Peyer's patch (tissue), 4 donors: ENCODE data around the gene LYST. TPM values are rescaled to one million over a fixed set of nuclear protein-coding genes. Genes with fewer than 3 reads are reported as not detected.

Source experiments
- DNase-seq, 3 donors: peaks; one replicate each; pipeline ENCODE4 v3.0.0-alpha.2; 2017 to 2019
- H3K27ac ChIP-seq, 4 donors: fragments of 200-600 bp; sonication (generic); one replicate each; pipeline ENCODE4 v1.5.1; 2016 to 2019
- H3K27me3 ChIP-seq, 2 donors: fragments of 200-600 bp; sonication (generic); one replicate each; pipeline ENCODE4 v1.5.1; 2019
- H3K36me3 ChIP-seq, 3 donors: fragments of 200-600 bp; sonication (generic); one replicate each; pipeline ENCODE4 v1.5.1; 2016 to 2019
- H3K4me1 ChIP-seq, 4 donors: fragments of 200-600 bp; sonication (generic); one replicate each; pipeline ENCODE4 v1.5.1; 2016 to 2019
- H3K4me3 ChIP-seq, 4 donors: fragments of 200-600 bp; sonication (generic); 1 replicate in 3 of 4; 2 replicates in 1 of 4; pipeline ENCODE4 v1.5.1; 2016 to 2019; ENCODE audit warnings: mild to moderate bottlenecking in 1 of 4
- H3K9me3 ChIP-seq, 4 donors: fragments of 200-600 bp; sonication (generic); one replicate each; pipeline ENCODE4 v1.5.1; 2016 to 2019; ENCODE audit warnings: mild to moderate bottlenecking in 1 of 4
- POLR2A ChIP-seq, 2 donors: fragments of 450-650 bp; IDR thresholded peaks; one replicate each; pipeline ENCODE4 v1.5.1; 2017; ENCODE audit warnings: antibody characterized with exemption in 2 of 2, mild to moderate bottlenecking in 2 of 2, moderate library complexity in 2 of 2
- total RNA-seq, 4 donors: library from RNA; depleted of rRNA; stranded (reverse); fragments of >200 nt; gene quantifications; one replicate each; pipeline ENCODE4 v1.1.0, GENCODE V29; 2016
- TF ChIP-seq, protein P1 (sequence below), 6 experiments: fragments of 450-650 bp in 4 of 6; fragments of 200-600 bp in 2 of 6; sonication (generic) in 1 of 6; IDR thresholded peaks; one replicate each; pipeline ENCODE4 v1.5.1; 2017 to 2019; ENCODE audit warnings: antibody characterized with exemption in 6 of 6, mild to moderate bottlenecking in 3 of 6, moderate library complexity in 1 of 6

LYST gene
- total RNA-seq, 4 donors from 2014 or later: 27.8 to 68.5 (median 35.5) TPM

DNA sequence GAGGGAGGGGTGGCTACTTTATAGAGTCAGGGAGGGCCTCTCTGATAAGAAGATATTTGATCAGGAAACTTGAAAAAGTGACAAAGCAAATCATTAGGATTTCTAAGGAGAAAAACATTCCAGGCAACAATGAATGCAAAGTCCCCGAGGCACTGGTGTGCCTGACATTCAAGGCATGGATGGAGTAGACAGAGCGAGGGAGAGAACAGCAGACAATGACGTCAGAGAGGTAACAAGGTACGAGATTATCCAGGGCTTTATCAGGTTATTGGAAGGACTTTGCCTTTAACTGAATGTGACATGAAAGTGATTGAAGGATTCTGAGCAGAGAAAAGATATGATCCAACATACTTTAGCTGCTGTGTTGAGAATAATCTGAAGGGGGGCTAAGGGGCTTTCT is 144.7 kb downstream of the LYST start:
- H3K4me3 ChIP-seq: no peak overlapping the region
- no peak for DNase-seq
- no peak overlapping the region for H3K27ac ChIP-seq

DNA sequence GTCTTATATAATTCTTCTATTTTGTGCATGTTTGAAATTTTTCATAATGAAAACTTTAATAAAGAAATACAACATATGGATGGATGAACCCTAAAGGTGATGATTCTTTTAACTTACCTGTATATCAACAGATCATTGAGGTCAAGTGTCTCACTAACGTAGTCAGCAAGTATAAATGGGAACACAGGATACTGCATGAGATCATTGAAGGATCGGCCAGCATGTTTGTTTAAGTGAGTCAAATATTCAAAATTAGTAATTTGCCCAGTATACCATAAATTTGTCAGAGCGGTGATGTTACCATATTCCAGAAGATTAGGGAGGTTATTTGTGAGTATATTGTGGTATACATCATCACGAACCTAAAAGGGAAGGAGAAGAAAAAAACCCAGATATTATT is 146.2 kb downstream of the LYST start:
- H3K4me1 ChIP-seq: no peaks in the 10 kb centered on the region
- TF ChIP-seq POLR2A (IDR thresholded peaks at IDR 0.05): no peak
- TF ChIP-seq, protein P1, sequence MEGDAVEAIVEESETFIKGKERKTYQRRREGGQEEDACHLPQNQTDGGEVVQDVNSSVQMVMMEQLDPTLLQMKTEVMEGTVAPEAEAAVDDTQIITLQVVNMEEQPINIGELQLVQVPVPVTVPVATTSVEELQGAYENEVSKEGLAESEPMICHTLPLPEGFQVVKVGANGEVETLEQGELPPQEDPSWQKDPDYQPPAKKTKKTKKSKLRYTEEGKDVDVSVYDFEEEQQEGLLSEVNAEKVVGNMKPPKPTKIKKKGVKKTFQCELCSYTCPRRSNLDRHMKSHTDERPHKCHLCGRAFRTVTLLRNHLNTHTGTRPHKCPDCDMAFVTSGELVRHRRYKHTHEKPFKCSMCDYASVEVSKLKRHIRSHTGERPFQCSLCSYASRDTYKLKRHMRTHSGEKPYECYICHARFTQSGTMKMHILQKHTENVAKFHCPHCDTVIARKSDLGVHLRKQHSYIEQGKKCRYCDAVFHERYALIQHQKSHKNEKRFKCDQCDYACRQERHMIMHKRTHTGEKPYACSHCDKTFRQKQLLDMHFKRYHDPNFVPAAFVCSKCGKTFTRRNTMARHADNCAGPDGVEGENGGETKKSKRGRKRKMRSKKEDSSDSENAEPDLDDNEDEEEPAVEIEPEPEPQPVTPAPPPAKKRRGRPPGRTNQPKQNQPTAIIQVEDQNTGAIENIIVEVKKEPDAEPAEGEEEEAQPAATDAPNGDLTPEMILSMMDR (IDR thresholded peaks at IDR 0.05): no peak
- H3K36me3 ChIP-seq: peaks cover 0 to 49% (median 0%) of the 10 kb centered on the region in 3 donors
- no peak overlapping the region for H3K27ac ChIP-seq
- no peaks in the 10 kb centered on the region for H3K9me3 ChIP-seq
- DNase-seq: no peak
- H3K4me3 ChIP-seq: no peak overlapping the region
- H3K27me3 ChIP-seq: no peaks in the 10 kb centered on the region

More for the DNA sequence above, 144.7 kb downstream of the LYST start:
- Histone ChIP-seq H3K4me1 (no peaks in the 10 kb centered on the region), H3K9me3 (no peaks in the 10 kb centered on the region), H3K36me3 (peaks cover 0 to 49% (median 0%) of the 10 kb centered on the region in 3 donors), H3K27me3 (no peaks in the 10 kb centered on the region)
- TF ChIP-seq, protein P1 (IDR thresholded peaks at IDR 0.05): no peak
- TF ChIP-seq POLR2A (IDR thresholded peaks at IDR 0.05): no peak

DNA sequence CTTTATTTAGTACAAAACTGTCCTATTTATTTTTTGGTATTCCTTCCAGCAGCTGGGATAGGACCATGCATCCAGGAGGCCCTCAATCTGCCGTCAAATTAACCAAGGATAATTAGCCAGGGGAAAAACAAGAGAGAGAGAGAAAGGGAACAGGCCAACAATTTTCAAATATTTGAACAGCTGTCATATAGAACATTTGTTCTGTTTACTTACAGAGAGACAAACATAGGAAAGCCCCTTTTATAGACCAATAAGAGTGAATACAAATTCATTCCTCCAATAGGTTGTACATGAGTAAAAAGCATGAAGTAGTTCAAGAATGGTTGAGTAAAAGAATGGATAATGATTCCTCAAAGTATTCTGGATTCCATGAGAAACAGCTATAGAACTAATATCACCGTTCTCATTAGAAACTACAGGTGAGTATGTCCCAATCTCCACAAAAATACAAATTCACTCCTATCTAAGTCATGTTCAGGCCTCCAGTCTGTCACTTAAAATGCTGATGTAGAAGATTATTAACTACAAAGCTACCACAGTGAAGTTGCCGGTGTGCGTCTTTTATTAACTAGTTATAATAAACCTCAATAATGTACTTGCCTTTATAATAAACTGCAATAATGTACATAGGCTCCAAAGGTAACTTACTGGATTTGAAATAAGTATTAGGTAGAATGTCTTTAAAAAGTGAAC is 152.4 kb downstream of the LYST start:
- no peak overlapping the region for H3K27ac ChIP-seq
- no peak for TF ChIP-seq POLR2A (IDR thresholded peaks at IDR 0.05)
- TF ChIP-seq, protein P1 (IDR thresholded peaks at IDR 0.05): no peak

DNA sequence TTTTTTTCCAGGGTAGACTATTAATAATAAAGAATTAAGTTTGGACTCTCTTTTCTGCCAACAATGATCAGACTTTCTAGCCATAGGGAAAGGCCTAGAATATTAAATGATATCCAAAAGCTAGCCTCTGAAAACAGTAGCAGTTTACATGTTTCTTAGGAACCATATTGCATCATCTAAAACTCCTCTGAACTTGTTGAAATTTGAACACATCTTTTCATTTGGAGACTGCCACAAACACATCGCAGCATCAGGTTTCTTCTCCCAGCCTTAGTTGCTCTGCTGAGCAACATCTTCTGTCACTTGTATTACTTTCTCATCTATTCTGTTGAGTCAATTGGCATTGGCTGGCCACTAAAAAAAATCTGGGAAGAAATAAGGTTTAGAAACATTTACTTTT is 153.9 kb downstream of the LYST start:
- DNase-seq: no peak
- Histone ChIP-seq H3K4me1 (no peaks in the 10 kb centered on the region), H3K36me3 (peaks cover 0 to 30% (median 0%) of the 10 kb centered on the region in 3 donors), H3K9me3 (no peaks in the 10 kb centered on the region), H3K27me3 (no peaks in the 10 kb centered on the region), H3K27ac (no peak overlapping the region), H3K4me3 (no peak overlapping the region)
- TF ChIP-seq, protein P1 (IDR thresholded peaks at IDR 0.05): no peak
- no peak for TF ChIP-seq POLR2A (IDR thresholded peaks at IDR 0.05)

More for the DNA sequence above, 152.4 kb downstream of the LYST start:
- no peak for DNase-seq
- no peaks in the 10 kb centered on the region for H3K27me3 ChIP-seq
- H3K9me3 ChIP-seq: no peaks in the 10 kb centered on the region
- no peak overlapping the region for H3K4me3 ChIP-seq
- no peaks in the 10 kb centered on the region for H3K4me1 ChIP-seq
- H3K36me3 ChIP-seq: peaks cover 0 to 22% (median 0%) of the 10 kb centered on the region in 3 donors

- no peak for TF ChIP-seq POLR2A (IDR thresholded peaks at IDR 0.05)
- TF ChIP-seq, protein P1 (IDR thresholded peaks at IDR 0.05): no peak
- no peak overlapping the region for H3K27ac ChIP-seq
- peaks cover 0 to 40% (median 0%) of the 10 kb centered on the region in 3 donors for H3K36me3 ChIP-seq
- H3K4me1 ChIP-seq: no peaks in the 10 kb centered on the region
- no peak overlapping the region for H3K4me3 ChIP-seq
- no peaks in the 10 kb centered on the region for H3K27me3 ChIP-seq
- no peak for DNase-seq
- H3K9me3 ChIP-seq: no peaks in the 10 kb centered on the region
These were observed 156.0 kb downstream of the LYST start for GRCh38 chr1:235710687-235711086.
